ENCODE measurements around the gene DNAJB6.
A peak's percentile ranks its signal among the peaks of the same experiment; 100 is the strongest.

The DNAJB6 gene

DNA sequence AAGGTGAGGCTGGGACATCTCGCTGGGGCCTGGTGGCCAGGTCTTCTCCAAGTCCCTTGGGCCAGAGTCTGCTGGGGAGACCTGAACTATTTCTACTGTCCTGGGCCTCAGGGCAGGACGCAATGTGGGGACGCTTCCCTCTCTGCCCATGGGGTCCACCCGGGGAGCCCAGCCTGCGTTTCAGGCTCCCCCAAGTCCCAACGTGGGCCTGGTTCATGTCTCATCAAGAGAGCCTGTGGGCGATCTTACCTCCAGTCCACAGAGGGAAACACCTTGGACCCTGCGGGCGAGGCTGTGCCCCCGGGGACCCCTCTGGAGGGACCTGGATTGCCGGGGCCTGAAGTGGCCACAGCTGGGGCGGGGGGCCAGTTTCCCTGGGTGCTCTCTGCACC, 91.7 kb downstream of the DNAJB6 start:
- DNase-seq (ENCODE audit: low read depth): no peak

DNA sequence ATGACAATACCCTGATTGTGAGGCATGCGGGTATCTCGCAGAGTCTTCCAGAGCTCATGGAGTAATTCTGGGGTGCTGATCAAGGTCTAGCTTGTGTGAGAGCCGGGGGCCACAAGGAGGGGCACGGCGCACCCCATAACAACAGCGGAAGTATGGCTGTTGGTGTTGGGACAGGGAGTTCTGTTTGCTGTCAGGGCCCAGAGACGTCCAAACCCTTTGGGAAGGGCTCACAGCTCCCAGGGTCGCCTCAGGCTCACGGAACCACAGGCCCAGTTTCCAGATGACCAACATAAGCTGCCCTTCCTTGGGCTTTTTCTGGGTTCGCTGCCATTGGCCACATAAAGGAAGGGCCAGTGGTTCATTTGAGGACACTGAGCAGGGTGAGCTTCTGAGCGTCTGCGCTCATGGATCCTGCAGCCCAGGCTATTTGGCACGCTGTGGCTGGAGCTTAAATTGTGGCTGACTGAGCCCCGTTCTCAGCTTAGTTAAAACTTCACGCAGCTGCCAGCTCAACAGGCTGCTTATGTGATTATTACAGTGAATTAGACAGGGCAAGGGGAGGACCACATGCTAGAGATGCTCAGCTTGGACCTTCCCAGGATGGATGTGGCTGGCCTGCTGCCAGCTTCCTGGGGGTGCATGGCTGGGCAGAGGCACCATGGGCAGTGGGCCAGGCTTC, 92.3 kb downstream of the DNAJB6 start:
- no peak for DNase-seq (ENCODE audit: low read depth)

DNA sequence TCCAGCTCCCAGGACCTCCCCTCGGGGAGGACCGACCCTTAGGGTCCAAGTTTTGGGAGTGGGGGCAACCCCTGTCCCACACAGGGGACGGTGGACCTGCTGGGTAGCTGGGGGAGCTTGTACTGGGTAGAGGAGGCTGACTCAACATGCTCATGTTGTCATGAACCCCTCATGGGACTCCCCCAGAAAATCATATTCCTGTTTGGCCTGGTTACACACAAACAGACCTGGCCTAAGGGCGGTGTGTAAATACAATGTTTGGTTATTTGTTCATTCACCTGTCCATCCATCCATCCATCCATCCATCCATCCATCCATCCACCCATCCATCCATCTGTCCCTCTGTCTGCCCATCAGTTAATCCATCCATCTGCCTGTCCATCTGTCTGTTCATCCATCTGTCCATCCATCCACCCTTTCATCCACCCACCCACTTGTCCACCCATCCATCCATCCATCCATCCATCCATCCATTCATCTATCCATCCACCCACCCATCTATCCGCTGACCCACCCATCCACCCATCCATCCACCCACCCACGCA, 92.9 kb downstream of the DNAJB6 start:
- no peak for DNase-seq (ENCODE audit: low read depth)

DNA sequence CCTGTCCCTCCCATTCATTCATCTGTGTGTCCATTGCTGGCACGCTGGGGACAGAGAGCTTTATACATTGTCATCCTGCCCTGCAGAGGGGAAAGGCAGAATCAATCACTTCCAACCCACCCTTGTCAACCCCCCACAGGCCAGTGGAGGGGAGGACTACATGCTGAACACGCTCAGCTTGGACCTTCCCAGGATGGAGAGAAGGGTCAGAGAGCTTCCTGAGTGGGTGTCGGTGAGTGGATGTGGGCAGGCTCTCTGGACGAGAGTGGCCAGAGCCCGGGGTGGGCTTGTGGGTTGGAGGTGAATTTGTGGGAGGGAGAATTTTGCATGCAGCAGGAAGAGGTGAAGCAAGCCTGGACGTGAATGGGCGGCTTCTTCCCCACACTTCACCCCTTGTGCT, 93.9 kb downstream of the DNAJB6 start:
- no peak for DNase-seq (ENCODE audit: low read depth)

DNA sequence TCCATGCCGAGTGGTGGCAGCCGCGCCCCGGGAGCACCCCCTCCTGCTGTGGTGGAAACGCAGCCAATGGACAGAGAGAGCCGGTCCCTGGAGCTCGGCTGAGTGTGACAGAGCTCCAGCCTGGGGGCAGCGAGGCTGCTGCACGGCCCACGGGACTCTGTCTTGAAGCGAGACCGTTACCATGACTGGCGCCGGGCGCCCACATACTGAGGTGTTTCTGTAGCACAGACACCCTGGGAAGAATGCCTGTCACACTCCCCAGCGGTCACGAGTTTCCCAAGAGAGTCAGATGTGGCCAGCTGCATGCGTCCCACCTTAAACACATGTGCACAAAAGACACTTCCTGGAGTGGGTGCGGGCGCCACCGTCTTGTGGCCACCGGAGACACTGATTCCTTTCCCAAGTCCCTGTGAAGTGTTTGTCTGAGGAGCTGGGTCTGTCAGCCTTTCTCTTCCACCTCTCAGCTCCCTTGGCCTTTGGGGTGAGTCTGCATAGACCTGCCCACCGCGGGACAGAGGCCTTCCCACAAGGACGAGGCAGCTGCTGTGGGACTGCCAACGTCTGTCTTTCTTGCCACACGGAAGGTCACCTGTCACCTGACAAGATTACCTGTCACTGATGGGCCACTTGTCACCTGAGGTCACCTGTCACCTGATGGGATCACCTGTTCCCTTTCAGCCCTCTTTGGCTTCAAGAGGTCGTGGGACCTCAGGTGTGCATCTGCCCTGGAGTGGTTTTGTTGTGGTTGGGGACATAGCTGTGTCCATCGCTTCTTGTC, 94.6 kb downstream of the DNAJB6 start:
- DNase-seq (ENCODE audit: low read depth): no peak

DNA sequence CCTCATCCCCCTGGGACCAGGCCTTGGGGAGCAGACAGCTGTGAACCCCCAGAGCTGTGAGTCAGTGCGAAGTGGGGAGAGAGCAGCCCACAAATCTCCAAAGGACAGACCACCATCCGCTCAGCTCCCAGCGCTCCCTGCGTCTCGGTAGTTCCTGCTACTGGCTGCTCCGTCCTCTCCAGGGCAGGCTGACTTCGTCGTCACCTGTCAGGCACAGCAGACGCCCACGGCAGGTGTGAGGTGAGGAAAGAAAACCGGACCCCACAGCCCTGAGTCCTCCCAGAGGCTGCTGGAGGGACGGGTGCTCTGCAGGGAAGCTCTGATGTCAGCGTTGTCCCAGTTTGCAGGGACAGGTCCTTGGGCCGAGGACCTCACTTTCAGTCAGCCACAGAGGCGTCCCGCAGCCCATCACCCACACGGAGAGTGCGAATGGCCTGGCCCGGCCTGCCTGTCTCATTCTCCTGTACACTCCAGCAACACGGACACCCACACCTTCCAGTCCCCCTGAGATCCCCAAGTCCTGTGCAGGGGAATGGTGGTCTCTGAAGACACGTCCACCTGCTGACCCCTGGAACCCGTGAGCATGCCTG, 95.2 kb downstream of the DNAJB6 start:
- DNase-seq (ENCODE audit: low read depth): no peak

DNA sequence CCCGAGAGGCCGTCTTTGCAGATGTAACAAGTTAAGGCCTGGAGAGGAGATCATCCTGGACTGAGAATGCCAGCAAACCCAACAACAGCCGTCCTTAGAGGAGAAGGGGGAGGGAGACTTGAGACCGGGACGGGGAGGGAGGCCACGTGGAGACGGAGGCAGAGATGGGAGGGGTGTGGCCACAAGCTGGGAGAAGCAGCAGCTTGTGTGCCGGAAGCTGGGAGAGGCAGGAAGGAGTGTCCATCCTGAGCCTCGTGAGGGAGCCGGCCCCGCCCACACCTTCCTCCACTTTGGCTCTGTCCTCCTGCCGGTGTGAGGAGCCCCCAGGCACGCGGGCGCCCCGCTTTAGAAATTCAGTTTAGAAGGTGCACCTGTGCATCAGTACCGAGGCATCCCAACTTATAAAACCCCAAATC, 95.7 kb downstream of the DNAJB6 start:
- no peak for DNase-seq (ENCODE audit: low read depth)

DNA sequence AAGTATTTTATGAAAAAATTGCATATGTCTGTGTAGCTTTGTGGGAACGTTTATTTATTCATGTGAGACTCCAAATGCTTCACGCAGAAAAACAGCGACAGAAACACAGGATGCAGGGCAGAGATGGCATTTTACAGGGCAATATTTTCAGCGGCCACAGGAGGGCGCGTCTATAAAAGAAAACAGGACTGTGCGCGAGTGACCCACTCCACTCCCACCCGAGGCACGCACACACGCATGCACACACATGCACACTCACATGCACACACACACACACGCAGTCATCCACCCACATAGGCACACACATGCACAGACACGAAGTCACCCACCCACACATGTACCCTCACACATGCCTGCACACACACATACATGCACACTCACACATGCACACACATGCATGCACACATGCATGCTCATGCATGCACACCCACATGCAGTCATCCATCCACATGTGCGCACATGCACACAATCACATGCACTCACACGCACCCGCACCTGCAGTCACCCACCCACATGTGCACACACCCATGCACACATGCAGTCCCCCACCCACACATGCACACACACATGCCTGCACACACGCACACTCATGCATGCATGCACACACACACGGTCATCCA, 96.3 kb downstream of the DNAJB6 start:
- peak; percentile 22 for DNase-seq (ENCODE audit: low read depth)

DNA sequence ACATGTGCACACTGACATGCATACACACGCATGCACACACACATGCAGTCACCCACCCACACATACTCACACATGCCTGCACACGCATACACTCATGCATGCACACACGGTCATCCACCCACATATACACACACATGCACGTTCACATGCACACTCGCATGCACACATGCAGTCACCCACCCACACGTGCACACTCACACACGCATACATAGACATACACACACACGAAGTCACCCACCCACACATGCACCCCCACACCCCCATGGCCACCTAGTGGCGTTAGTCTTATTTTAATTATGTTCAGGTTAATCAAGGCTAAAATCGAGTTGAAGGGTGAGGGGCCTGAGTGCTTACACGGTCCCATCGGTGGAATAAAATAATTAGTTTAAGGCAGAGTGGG, 96.8 kb downstream of the DNAJB6 start:
- no peak for DNase-seq (ENCODE audit: low read depth)

DNA sequence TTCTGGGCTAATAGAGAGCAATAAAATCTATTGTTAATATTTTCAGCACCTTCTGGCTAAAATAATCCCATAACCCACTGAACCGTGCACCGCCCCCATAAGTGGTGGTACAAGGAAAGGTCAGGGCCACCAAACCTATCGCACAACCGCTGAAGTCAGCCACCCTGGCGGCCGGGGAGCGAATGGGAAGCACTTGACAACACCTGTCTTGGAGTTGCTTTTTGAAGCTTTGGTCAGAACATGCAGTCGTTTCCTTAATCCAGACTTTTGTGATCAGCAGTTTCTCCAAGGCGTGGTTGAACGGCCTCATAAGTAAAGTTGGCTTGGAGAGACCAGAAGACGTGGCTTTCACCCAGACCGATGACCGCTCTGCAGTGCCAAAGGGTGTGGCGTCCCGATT, 97.4 kb downstream of the DNAJB6 start:
- no peak for DNase-seq (ENCODE audit: low read depth)

DNA sequence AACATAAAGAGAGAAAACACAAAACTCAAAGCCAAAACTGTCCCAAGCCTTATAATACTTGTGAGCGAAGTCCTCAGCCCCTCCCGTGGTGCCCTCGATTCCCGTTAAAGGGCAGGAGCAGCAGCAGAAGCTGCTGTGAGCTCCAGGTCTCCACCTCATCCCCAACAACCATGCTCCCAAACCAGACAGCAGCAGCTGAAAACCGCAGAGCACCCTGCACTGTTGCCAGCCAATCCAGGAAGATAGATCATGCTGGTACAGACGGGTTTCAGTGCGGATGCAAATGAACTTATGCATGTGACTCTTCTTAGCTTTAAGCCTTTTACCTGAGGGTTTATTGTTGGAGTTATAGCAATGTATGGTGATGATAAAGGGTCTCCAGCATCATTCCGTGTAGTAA, 97.9 kb downstream of the DNAJB6 start:
- no peak for DNase-seq (ENCODE audit: low read depth)

DNA sequence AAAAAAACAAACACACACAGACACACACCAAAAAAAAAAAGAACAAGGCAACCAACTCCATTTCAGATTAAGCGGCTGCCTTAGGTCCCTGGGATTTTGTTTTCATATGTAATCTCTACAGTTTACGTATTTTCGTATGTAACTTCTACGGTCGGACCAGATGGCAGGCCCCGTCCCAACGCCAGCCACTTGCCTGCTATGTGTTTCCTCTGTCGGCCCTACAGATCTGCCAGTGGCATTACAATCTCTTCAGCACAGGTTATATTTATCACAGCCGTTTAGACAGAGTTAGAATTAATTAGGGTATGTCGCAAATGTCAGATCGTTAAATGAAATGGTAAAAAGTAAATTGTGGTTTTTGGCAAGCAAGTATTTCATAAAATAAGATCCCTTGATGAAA, 99.3 kb downstream of the DNAJB6 start:
- no peak for DNase-seq (ENCODE audit: low read depth)

DNA sequence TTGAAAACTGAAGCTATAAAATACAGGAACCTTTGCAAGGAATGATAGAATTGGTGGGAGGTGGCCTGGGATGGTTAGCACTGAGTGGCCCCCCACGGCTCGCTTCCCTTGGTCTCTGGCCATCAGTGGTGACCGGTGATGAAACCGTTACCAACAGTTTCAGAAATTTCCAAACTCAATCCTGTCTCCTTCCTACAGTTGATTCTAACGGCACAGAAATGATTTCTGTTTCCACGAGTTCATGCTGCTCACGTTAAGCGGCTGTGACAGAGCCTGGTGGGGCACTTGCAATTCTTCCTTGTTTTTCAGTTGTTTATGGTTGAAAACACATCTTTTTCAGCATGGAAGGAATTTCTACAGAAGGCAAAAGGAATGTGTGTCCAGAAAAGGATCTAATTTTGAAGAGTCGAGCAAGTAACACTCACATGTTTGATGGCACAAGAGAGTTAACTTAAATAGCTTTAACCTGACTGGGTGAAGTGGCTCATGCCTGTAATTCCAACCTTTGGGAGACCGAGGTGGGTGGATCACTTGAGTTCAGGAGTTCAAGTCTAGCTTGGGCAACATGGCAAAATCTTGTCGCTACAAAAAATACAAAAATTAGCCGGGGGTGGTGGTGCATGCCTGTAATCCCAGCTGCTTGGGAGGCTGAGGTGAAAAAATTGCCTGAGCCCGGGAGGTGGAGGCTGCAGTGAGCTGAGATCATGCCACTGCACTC, 100.1 kb downstream of the DNAJB6 start:
- no peak for DNase-seq (ENCODE audit: low read depth)

DNA sequence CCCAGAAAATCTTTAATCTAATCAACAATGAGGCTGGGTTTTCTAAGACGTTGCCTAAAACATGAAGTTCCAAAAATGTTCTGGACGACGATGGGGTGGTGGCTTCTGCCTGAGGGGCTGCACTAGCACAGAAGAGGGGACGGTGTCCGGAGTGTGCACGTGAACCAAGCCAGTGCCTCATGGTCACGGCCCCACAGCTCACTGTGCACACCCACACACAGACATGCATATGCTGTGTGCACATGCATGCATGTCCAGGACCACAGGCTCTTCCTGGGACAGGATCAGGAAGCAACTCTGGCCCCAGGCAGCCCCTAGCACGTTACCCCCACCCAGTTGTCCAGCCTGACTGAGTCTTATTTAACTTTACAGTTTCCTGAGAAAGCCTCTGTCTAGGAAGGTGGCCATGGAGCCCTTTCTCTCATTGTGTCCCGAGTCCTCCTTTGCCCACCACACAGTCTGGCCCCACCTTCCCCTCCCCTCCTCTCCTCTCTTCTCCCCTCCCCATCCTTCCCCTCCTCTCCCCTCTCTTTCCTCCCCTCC, 100.8 kb downstream of the DNAJB6 start:
- DNase-seq (ENCODE audit: low read depth): no peak

DNA sequence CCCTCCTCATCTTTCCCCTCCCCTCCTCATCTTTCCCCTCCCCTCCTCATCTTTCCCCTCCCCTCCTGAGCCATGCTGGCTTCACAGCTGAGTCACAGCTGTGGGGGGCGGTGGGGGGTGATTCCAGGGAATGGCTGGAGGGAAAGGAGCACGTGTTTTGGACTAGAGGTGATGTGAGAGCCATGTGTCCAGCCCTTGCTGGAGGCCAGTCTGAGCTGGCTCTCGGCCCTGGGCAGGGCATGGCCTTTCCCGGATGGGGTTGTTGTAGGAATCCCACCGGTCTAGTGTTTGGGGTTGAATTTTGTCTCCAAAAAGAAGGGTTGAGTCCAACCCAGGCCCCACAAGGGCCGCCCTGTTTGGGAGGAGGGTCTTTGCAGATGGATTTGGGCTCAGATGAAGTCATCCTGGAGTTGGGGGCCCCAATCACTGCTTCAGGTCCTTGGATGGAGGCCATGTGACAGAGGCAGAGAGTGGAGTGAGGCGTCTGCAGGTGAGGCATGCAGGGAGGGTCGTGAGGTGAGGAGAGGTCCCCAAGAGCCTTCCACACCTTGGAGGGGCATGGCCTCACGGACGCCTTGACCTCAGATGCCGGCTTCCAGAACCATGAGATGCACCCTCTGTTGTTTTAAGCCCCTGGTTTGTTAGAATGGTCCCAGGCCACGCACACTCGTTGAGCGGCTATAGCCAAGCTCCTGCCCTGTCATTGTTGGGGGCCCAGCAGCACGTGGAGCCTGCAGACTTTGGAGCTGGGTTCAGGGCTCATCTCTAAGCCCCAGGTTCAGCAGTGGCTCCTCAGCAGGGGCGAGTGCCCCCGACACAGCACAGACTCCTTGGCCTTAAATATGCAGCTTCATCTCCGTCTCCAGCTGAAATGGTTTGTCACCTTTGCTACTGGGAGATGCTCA, 101.6 kb downstream of the DNAJB6 start:
- no peak for DNase-seq (ENCODE audit: low read depth)

DNA sequence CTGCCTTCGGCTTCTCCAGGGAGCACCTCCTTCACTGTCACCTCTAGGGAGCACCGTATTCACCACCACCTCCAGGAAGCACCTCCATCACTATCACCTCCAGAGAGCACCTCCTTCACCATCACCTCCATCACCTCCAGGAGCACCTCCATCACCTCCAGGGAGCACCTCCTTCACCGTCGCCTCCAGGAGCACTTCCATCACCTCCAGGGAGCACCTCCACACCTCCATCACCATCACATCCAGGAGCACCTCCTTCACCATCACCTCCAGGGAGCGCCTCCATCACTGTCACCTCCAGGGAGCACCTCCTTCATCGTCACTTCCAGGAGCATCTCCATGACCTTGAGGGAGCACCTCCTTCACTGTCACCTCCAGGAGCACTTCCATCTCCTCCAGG, 102.3 kb downstream of the DNAJB6 start:
- no peak for DNase-seq (ENCODE audit: low read depth)

DNA sequence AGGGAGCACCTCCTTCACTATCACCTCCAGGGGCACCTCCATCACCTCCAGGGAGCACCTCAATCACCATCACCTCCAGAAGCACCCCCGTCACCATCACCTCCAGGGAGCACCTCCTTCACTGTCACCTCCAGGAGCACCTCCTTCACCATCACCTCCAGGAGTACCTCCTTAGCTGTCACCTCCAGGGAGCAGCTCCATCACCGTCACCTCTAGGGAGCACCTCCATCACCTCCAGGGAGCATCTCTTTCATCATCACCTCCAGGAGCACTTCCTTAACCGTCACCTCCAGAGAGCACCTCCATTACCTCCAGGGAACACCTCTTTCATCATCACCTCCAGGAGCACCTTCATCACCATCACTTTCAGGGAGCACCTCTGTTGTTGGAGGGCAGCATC, 103.0 kb downstream of the DNAJB6 start:
- no peak for DNase-seq (ENCODE audit: low read depth)

DNA sequence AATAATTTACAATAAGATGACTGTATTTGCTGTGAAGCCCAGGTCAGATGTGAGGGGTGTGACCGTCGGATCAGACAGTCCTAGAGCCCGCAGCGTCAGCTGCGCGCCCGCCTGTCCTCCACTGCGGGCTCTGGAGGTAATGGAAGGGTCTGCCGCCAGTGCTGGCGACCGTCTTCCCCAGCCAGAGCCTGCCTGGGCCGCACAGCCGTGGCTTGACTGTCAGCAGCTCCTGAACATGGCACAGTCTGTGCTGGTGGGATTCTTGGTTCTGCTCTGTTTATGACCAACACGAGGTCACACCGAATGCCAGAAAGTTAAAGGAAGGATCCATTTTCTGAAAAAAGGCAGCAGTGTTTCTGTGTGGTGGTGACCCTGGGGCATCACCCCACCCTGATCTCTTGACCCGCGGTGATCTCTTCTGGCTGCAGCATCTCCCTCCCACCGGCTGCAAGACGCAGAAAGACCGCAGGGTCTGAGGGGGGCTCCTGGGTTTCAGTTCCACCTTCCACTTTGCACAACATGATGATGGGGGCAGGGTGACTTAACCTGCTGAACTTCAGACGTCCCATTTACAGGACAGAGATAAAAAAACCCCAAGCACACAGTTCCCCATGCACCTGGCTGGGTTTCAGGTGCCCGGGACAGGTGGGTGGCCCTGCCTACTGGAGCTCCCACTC, 103.7 kb downstream of the DNAJB6 start:
- no peak for DNase-seq (ENCODE audit: low read depth)

DNA sequence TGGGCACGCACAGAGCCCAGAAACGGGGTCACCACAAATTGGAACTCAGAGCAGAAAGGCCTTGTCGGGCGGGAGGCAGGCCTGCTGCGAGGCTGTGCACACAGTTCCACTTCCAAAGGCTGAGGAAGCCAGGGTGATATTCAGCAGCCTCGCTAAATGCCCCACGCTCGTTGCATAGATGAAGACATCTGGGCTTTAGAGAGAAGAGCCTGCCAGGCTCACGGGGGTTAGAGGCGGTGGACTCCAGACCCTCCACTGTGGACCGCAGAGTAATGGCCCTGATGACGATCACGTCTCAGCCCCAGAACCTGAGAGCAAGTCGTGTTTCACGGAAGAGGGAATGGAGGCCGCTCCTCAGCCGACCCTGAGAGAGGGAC, 104.2 kb downstream of the DNAJB6 start:
- DNase-seq (ENCODE audit: low read depth): no peak

DNA sequence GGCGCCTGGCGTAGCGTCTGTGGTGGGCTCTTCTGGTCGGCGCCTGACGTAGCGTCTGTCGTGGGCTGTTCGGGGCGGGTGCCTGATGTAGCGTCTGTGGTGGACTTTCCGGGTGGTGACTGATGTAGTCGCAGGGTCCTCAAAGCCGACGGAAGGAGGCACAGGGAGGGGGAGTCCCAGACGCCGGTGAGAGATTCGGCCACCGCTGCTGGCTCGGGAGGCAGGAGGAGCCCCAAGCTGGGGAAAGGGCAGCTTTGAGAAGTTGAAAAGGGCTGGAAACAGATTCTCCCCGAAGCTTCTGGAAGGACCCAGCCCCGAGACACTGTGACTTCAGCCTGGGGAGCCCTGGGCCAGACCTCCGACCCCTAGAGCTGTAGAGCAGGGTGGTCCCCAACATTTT, 105.7 kb downstream of the DNAJB6 start:
- DNase-seq (ENCODE audit: low read depth): no peak

Data from activated T-helper 1 cell treated with Interleukin-2 at 50 U/mL for 16 hours (primary cell).